Measurements from ENCODE around the gene AKAP11. TPM values are rescaled to one million over a fixed set of nuclear protein-coding genes. Genes with fewer than 3 reads are reported as not detected.

The AKAP11 gene
- total and polyA plus RNA-seq, 2 donors (not counting 1 experiment from before 2014, with no cell fraction given) = 27.8 to 34.0 TPM

GRCh38 chr13:42355092-42355485 is 83.1 kb downstream of the AKAP11 start:
- Histone ChIP-seq H3K4me2 (ENCODE audit: extremely low read depth, insufficient read depth, low read length) (no peak overlapping the region), H3K4me3 (replicated peaks in 1 of 4; ENCODE audit: control extremely low read depth in 1 of 4, insufficient read depth in 1 of 4, low read depth in 3 of 4, low read length in 4 of 4) (no peak overlapping the region), H3K27ac (ENCODE audit: insufficient read depth, low read length) (no peak overlapping the region), H3K9me3 (ENCODE audit: control insufficient read depth, insufficient read depth, low read depth, low read length) (no peaks in the 10 kb centered on the region), H3K4me1 (ENCODE audit: control insufficient read depth, extremely low read depth, insufficient read depth, low read length) (no peaks in the 10 kb centered on the region), H3K9ac (ENCODE audit: insufficient read depth, low read length) (no peak overlapping the region), H2AFZ (ENCODE audit: low read length) (no peak overlapping the region), H4K20me1 (ENCODE audit: control insufficient read depth, extremely low read depth, insufficient read depth, low read length) (no peaks in the 10 kb centered on the region), H3K27me3 (ENCODE audit: control insufficient read depth, insufficient read depth, low read length) (no peaks in the 10 kb centered on the region), H3K79me2 (ENCODE audit: control insufficient read depth, insufficient read depth, low read length) (no peaks in the 10 kb centered on the region), H3K36me3 (ENCODE audit: control insufficient read depth, insufficient read depth, low read length) (no peaks in the 10 kb centered on the region)
- no peak for TF ChIP-seq EZH2 (IDR thresholded peaks at IDR 0.05; ENCODE audit: low read length, missing control alignments)
- TF ChIP-seq, protein P1, sequence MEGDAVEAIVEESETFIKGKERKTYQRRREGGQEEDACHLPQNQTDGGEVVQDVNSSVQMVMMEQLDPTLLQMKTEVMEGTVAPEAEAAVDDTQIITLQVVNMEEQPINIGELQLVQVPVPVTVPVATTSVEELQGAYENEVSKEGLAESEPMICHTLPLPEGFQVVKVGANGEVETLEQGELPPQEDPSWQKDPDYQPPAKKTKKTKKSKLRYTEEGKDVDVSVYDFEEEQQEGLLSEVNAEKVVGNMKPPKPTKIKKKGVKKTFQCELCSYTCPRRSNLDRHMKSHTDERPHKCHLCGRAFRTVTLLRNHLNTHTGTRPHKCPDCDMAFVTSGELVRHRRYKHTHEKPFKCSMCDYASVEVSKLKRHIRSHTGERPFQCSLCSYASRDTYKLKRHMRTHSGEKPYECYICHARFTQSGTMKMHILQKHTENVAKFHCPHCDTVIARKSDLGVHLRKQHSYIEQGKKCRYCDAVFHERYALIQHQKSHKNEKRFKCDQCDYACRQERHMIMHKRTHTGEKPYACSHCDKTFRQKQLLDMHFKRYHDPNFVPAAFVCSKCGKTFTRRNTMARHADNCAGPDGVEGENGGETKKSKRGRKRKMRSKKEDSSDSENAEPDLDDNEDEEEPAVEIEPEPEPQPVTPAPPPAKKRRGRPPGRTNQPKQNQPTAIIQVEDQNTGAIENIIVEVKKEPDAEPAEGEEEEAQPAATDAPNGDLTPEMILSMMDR (conservative IDR thresholded peaks at IDR 0.05 in 1 of 2, IDR thresholded peaks at IDR 0.05 in 1 of 2; ENCODE audit: low read depth in 1 of 2, low read length in 2 of 2) = no peak
- no peak for DNase-seq (ENCODE audit: low read depth in 2 of 2)

- TF ChIP-seq EZH2 (IDR thresholded peaks at IDR 0.05; ENCODE audit: low read length, missing control alignments) = no peak
- TF ChIP-seq, protein P1 (conservative IDR thresholded peaks at IDR 0.05 in 1 of 2, IDR thresholded peaks at IDR 0.05 in 1 of 2; ENCODE audit: low read depth in 1 of 2, low read length in 2 of 2) = no peak
- peak in 1 of 2 donors; percentile 9 for DNase-seq (ENCODE audit: low read depth in 2 of 2)
Observed at GRCh38 chr13:42355491-42356183, 83.7 kb downstream of the AKAP11 start.

DNA sequence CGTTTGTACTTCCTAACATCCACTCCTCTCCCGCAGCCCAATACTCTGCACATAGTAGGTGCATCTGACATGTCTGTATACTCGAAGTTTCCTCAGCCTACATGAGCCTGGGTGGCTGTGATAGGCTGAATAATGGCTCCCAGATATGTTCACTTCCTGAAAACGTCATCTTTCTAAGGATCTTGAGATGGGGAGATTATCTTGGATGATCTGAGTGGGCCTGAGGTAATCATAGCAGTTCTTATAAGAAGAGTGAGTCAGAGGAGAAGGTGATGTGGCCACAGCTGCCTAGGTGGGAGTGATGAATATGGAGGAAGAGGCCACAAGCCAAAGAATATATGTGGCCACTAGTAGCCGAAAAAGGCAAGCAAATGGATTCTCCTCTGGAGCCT is 84.2 kb downstream of the AKAP11 start:
- Histone ChIP-seq H3K9me3 (ENCODE audit: control insufficient read depth, insufficient read depth, low read depth, low read length) (no peaks in the 10 kb centered on the region), H3K4me3 (replicated peaks in 1 of 4; ENCODE audit: control extremely low read depth in 1 of 4, insufficient read depth in 1 of 4, low read depth in 3 of 4, low read length in 4 of 4) (no peak overlapping the region), H3K27ac (ENCODE audit: insufficient read depth, low read length) (no peak overlapping the region), H2AFZ (ENCODE audit: low read length) (no peak overlapping the region), H3K79me2 (ENCODE audit: control insufficient read depth, insufficient read depth, low read length) (no peaks in the 10 kb centered on the region), H3K4me1 (ENCODE audit: control insufficient read depth, extremely low read depth, insufficient read depth, low read length) (no peaks in the 10 kb centered on the region), H3K4me2 (ENCODE audit: extremely low read depth, insufficient read depth, low read length) (no peak overlapping the region), H3K27me3 (ENCODE audit: control insufficient read depth, insufficient read depth, low read length) (no peaks in the 10 kb centered on the region), H3K9ac (ENCODE audit: insufficient read depth, low read length) (no peak overlapping the region), H3K36me3 (ENCODE audit: control insufficient read depth, insufficient read depth, low read length) (no peaks in the 10 kb centered on the region), H4K20me1 (ENCODE audit: control insufficient read depth, extremely low read depth, insufficient read depth, low read length) (no peaks in the 10 kb centered on the region)
- TF ChIP-seq EZH2 (IDR thresholded peaks at IDR 0.05; ENCODE audit: low read length, missing control alignments) = no peak
- TF ChIP-seq, protein P1 (conservative IDR thresholded peaks at IDR 0.05 in 1 of 2, IDR thresholded peaks at IDR 0.05 in 1 of 2; ENCODE audit: low read depth in 1 of 2, low read length in 2 of 2) = no peak
- no peak for DNase-seq (ENCODE audit: low read depth in 2 of 2)

More at GRCh38 chr13:42355491-42356183, 83.7 kb downstream of the AKAP11 start:
- H3K9ac ChIP-seq (ENCODE audit: insufficient read depth, low read length) = no peak overlapping the region
- H3K79me2 ChIP-seq (ENCODE audit: control insufficient read depth, insufficient read depth, low read length) = no peaks in the 10 kb centered on the region
- no peaks in the 10 kb centered on the region for H3K27me3 ChIP-seq (ENCODE audit: control insufficient read depth, insufficient read depth, low read length)
- H3K9me3 ChIP-seq (ENCODE audit: control insufficient read depth, insufficient read depth, low read depth, low read length) = no peaks in the 10 kb centered on the region
- H3K4me2 ChIP-seq (ENCODE audit: extremely low read depth, insufficient read depth, low read length) = no peak overlapping the region
- H3K4me3 ChIP-seq (replicated peaks in 1 of 4; ENCODE audit: control extremely low read depth in 1 of 4, insufficient read depth in 1 of 4, low read depth in 3 of 4, low read length in 4 of 4) = no peak overlapping the region
- no peak overlapping the region for H3K27ac ChIP-seq (ENCODE audit: insufficient read depth, low read length)
- H4K20me1 ChIP-seq (ENCODE audit: control insufficient read depth, extremely low read depth, insufficient read depth, low read length) = no peaks in the 10 kb centered on the region
- H3K36me3 ChIP-seq (ENCODE audit: control insufficient read depth, insufficient read depth, low read length) = no peaks in the 10 kb centered on the region
- H3K4me1 ChIP-seq (ENCODE audit: control insufficient read depth, extremely low read depth, insufficient read depth, low read length) = no peaks in the 10 kb centered on the region
- no peak overlapping the region for H2AFZ ChIP-seq (ENCODE audit: low read length)
